Mammary epithelial cell (primary cell): ENCODE measurements around the gene CMTM4.

Source experiments
- EZH2 ChIP-seq: IDR thresholded peaks from 2 replicates; pipeline ENCODE4 v1.6.1; 2012; ENCODE audit warnings: low read length, inconsistent platforms, borderline replicate concordance
- TF ChIP-seq, protein P1 (sequence below), 2 donors: IDR thresholded peaks in 1 of 2; conservative IDR thresholded peaks in 1 of 2; 2 replicates each; pipeline ENCODE4 v1.5.1; 2011 to 2012; ENCODE audit warnings: inconsistent platforms in 2 of 2, low read length in 2 of 2, mild to moderate bottlenecking in 2 of 2, control low read depth in 1 of 2, low read depth in 1 of 2; ENCODE audit not compliant: insufficient read depth in 1 of 2; ENCODE audit errors: extremely low read depth in 1 of 2

DNA sequence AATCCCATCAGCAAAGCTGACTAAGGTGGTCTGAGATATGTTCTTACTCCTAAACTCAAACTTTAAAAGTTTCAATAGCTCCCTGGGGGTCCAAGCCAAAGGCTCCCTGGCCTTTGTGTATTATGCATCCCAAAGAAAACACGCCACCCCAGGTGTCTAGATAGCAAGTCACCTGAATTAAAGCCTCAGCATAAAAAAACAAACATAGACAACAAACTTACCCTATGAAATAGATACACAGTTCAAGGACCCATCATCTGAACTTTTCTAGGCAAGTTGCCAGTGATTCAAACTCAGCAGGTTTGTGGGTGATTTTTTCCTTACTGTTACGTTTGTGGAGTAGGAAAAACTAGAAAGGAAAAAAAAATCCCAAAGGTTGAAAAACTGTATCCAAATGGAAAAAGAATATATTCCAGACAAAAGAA is 79.5 kb downstream of the CMTM4 start:
- TF ChIP-seq, protein P1, sequence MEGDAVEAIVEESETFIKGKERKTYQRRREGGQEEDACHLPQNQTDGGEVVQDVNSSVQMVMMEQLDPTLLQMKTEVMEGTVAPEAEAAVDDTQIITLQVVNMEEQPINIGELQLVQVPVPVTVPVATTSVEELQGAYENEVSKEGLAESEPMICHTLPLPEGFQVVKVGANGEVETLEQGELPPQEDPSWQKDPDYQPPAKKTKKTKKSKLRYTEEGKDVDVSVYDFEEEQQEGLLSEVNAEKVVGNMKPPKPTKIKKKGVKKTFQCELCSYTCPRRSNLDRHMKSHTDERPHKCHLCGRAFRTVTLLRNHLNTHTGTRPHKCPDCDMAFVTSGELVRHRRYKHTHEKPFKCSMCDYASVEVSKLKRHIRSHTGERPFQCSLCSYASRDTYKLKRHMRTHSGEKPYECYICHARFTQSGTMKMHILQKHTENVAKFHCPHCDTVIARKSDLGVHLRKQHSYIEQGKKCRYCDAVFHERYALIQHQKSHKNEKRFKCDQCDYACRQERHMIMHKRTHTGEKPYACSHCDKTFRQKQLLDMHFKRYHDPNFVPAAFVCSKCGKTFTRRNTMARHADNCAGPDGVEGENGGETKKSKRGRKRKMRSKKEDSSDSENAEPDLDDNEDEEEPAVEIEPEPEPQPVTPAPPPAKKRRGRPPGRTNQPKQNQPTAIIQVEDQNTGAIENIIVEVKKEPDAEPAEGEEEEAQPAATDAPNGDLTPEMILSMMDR (conservative IDR thresholded peaks at IDR 0.05 in 1 of 2, IDR thresholded peaks at IDR 0.05 in 1 of 2; ENCODE audit: extremely low read depth in 1 of 2, insufficient read depth in 1 of 2, low read depth in 1 of 2, low read length in 2 of 2), result no peak
- TF ChIP-seq EZH2, result no peak
